Progenitor cell of endocrine pancreas (in vitro differentiated cells): ENCODE measurements around the gene FAM9A. TPM values are rescaled to one million over a fixed set of nuclear protein-coding genes. Genes with fewer than 3 reads are reported as not detected.

Source experiments
- DNase-seq: peaks from one replicate; pipeline ENCODE4 v3.0.0; 2021; ENCODE audit warnings: low spot score; ENCODE audit not compliant: unreplicated experiment
- H3K27ac Mint-ChIP-seq: 2 replicates; pipeline ENCODE4 v1.8.0; 2021; ENCODE audit warnings: mild to moderate bottlenecking, moderate library complexity, mixed read lengths
- H3K27me3 Mint-ChIP-seq: 2 replicates; pipeline ENCODE4 v1.8.0; 2021; ENCODE audit warnings: mixed read lengths
- H3K36me3 Mint-ChIP-seq: 2 replicates; pipeline ENCODE4 v1.8.0; 2022; ENCODE audit warnings: mixed read lengths; ENCODE audit not compliant: insufficient read depth
- H3K4me1 Mint-ChIP-seq: 2 replicates; pipeline ENCODE4 v1.8.0; 2021; ENCODE audit warnings: low read depth, mixed read lengths
- H3K4me3 Mint-ChIP-seq: 2 replicates; pipeline ENCODE4 v1.8.0; 2021; ENCODE audit warnings: low read depth, mild to moderate bottlenecking, moderate library complexity, mixed read lengths
- H3K9me3 Mint-ChIP-seq: 2 replicates; pipeline ENCODE4 v1.8.0; 2021; ENCODE audit warnings: low read depth, mixed read lengths
- long read RNA-seq: library from polyadenylated mRNA; unstranded; transcript quantifications from one replicate; pipeline ENCODE4 v2.0.0, GENCODE V29; 2020
- total RNA-seq: library from RNA; stranded (reverse); gene quantifications from 2 replicates; pipeline ENCODE4 v1.2.1, GENCODE V29; 2021
- TF ChIP-seq, protein P1 (sequence below): fragments of 200-600 bp; sonication (generic); IDR thresholded peaks from one replicate; pipeline ENCODE4 v1.5.0; 2021; ENCODE audit warnings: antibody characterized with exemption, mild to moderate bottlenecking; ENCODE audit not compliant: unreplicated experiment

Gene FAM9A
- total RNA-seq, result not detected in 2 replicates
- long read RNA-seq, result 0 reads

DNA sequence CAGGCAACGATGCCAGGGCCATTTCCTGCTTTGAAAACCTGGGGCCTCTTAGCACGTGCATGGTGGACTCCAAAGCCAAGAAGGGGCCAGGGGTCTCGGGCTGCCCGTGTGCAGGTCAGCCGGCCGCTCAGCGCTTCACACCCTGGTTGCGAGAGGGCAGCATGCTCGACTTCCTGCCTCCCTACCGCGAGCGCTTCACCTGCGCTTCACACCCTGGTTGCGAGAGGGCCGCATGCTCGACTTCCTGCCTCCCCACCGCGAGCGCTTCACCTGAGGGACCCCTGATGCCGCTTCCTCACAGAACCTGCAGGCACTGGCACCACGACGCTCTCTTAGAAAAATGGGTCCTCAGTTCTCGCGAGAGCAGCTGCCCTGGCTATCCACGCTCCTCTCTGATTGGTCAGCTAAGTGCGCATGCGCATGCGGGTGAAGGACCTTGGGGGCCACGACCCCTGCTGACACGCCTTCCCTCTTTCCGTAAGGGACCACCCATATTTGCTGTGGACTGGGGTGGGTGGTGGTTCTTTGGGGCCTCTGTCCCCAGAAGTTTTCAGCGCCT, at the start of gene FAM9A:
Gene FAM9A, minus strand, starts transcription at position 343 of the 559 bp plus-strand sequence. CDS start 1,212 bp downstream, outside the sequence.
- Mint-ChIP-seq H3K4me1 (no peaks in the 10 kb centered on the region), H3K36me3 (no peaks in the 10 kb centered on the region), H3K9me3 (peaks cover 5% of the 10 kb centered on the region), H3K27ac (no peak within 1 kb of the TSS), H3K27me3 (no peaks in the 10 kb centered on the region), H3K4me3 (no peak within 1 kb of the TSS)
- DNase-seq, result no peak
- TF ChIP-seq, protein P1, sequence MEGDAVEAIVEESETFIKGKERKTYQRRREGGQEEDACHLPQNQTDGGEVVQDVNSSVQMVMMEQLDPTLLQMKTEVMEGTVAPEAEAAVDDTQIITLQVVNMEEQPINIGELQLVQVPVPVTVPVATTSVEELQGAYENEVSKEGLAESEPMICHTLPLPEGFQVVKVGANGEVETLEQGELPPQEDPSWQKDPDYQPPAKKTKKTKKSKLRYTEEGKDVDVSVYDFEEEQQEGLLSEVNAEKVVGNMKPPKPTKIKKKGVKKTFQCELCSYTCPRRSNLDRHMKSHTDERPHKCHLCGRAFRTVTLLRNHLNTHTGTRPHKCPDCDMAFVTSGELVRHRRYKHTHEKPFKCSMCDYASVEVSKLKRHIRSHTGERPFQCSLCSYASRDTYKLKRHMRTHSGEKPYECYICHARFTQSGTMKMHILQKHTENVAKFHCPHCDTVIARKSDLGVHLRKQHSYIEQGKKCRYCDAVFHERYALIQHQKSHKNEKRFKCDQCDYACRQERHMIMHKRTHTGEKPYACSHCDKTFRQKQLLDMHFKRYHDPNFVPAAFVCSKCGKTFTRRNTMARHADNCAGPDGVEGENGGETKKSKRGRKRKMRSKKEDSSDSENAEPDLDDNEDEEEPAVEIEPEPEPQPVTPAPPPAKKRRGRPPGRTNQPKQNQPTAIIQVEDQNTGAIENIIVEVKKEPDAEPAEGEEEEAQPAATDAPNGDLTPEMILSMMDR, result no peak

DNA sequence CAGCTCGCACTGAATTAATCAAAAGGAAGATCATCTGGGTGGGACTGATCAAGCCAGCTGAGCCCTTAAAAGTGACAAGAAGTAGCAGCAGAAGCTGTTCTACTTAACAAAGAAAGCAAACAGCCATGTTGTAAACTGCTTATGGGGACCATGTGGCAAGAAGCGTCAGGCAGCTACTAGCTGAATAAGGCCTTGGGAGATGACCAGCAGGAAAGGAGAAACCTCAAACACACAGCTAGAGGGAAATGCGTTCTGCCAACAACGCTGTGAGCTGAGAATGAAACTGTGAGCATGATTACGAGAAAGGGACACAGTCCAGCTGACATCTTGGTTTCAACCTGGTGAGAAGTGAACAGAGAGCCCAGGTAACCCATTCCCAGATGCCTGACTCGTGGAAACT, 49.3 kb upstream of the FAM9A start:
- no peak for DNase-seq
- H3K4me3 Mint-ChIP-seq, result no peak overlapping the region
- peaks cover 6% of the 10 kb centered on the region for H3K4me1 Mint-ChIP-seq
- peaks cover 19% of the 10 kb centered on the region for H3K9me3 Mint-ChIP-seq
- TF ChIP-seq, protein P1, result no peak
- no peaks in the 10 kb centered on the region for H3K27me3 Mint-ChIP-seq
- no peak overlapping the region for H3K27ac Mint-ChIP-seq
- H3K36me3 Mint-ChIP-seq, result no peaks in the 10 kb centered on the region

DNA sequence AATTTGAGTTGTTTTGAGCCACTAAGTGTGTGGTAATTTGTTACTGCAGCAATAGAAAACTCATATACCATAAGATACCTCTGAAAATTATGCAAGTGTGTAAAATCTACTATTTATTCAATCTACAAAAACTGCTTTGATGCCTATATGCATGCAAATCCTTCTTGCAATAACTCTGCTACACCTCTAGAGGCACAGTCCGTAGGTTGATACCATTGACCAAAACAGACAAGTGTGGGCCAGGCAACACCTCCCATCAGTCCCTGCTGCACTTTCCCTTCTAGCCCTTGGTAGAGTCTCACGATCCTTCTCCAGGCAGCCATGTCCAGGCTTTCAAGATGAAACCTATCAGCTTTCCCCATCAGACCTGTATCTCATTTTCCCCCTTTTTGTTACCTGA, 48.8 kb upstream of the FAM9A start:
- TF ChIP-seq, protein P1, result no peak
- H3K27ac Mint-ChIP-seq, result no peak overlapping the region
- H3K36me3 Mint-ChIP-seq, result no peaks in the 10 kb centered on the region
- DNase-seq, result no peak
- peaks cover 6% of the 10 kb centered on the region for H3K4me1 Mint-ChIP-seq
- no peaks in the 10 kb centered on the region for H3K27me3 Mint-ChIP-seq
- H3K4me3 Mint-ChIP-seq, result no peak overlapping the region
- H3K9me3 Mint-ChIP-seq, result peaks cover 19% of the 10 kb centered on the region

GRCh38 chrX:8849458-8849857, 48.3 kb upstream of the FAM9A start:
- no peak overlapping the region for H3K27ac Mint-ChIP-seq
- H3K36me3 Mint-ChIP-seq, result no peaks in the 10 kb centered on the region
- H3K4me1 Mint-ChIP-seq, result peaks cover 6% of the 10 kb centered on the region
- H3K27me3 Mint-ChIP-seq, result no peaks in the 10 kb centered on the region
- H3K9me3 Mint-ChIP-seq, result peaks cover 19% of the 10 kb centered on the region
- TF ChIP-seq, protein P1, result no peak
- no peak for DNase-seq
- H3K4me3 Mint-ChIP-seq, result no peak overlapping the region

- TF ChIP-seq, protein P1, result no peak
Observed at GRCh38 chrX:8848911-8849310, 47.7 kb upstream of the FAM9A start.

More at GRCh38 chrX:8848911-8849310, 47.7 kb upstream of the FAM9A start:
- no peak for DNase-seq
- Mint-ChIP-seq H3K27ac (no peak overlapping the region), H3K27me3 (no peaks in the 10 kb centered on the region), H3K4me1 (peaks cover 6% of the 10 kb centered on the region), H3K9me3 (peaks cover 19% of the 10 kb centered on the region), H3K4me3 (no peak overlapping the region), H3K36me3 (no peaks in the 10 kb centered on the region)
